ENCODE data around the gene RFPL2.
"Not testable (repeated sequence)": the region's sequence is repeated elsewhere in the genome, so short reads cannot be mapped to it uniquely, and the experiment has no call there.

DNA sequence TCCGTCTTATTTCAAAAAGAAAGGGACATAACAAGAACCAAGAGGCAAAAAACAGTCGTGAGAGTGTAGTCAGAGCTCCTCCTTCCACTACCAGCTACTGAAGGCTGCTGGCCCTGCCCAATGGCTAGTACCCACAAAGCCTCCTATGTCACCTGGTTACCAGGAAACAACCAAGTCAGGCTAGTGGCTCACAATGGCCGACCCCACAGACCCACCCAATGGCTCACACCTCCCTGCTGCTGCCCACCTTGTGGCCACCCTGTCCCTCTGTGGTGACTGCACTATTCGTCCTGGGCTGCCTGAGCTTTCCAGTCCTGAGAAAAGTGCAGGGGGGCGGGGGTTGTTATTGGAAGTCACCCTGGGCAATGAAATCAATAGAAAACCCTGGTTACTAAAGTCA lies 47.2 kb downstream of the RFPL2 start:
- TF ChIP-seq, protein P1, sequence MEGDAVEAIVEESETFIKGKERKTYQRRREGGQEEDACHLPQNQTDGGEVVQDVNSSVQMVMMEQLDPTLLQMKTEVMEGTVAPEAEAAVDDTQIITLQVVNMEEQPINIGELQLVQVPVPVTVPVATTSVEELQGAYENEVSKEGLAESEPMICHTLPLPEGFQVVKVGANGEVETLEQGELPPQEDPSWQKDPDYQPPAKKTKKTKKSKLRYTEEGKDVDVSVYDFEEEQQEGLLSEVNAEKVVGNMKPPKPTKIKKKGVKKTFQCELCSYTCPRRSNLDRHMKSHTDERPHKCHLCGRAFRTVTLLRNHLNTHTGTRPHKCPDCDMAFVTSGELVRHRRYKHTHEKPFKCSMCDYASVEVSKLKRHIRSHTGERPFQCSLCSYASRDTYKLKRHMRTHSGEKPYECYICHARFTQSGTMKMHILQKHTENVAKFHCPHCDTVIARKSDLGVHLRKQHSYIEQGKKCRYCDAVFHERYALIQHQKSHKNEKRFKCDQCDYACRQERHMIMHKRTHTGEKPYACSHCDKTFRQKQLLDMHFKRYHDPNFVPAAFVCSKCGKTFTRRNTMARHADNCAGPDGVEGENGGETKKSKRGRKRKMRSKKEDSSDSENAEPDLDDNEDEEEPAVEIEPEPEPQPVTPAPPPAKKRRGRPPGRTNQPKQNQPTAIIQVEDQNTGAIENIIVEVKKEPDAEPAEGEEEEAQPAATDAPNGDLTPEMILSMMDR (conservative IDR thresholded peaks at IDR 0.05; ENCODE audit: low read depth, low read length): not testable (repeated sequence)
- not testable (repeated sequence) for TF ChIP-seq EZH2phosphoT487 (IDR thresholded peaks at IDR 0.05; ENCODE audit: borderline replicate concordance, low read length)

All from PC-3 (cell line).